Hepatocyte (in vitro differentiated cells): ENCODE measurements around the gene GCSAML.

Experiments used
- EZH2phosphoT487 ChIP-seq: fragments of 200-600 bp; sonication (generic); IDR thresholded peaks from one replicate; pipeline ENCODE4 v1.6.1; 2018; ENCODE audit warnings: antibody characterized with exemption, mild to moderate bottlenecking, low read depth, moderate library complexity; ENCODE audit not compliant: unreplicated experiment, severe bottlenecking
- TF ChIP-seq, protein P1 (sequence below): fragments of 200-600 bp; sonication (generic); IDR thresholded peaks from 2 replicates; pipeline ENCODE4 v1.5.1; 2016; ENCODE audit warnings: antibody characterized with exemption, mild to moderate bottlenecking; ENCODE audit not compliant: poor library complexity

GRCh38 chr1:247574236-247574635 lies 25.3 kb downstream of the GCSAML start:
- TF ChIP-seq, protein P1, sequence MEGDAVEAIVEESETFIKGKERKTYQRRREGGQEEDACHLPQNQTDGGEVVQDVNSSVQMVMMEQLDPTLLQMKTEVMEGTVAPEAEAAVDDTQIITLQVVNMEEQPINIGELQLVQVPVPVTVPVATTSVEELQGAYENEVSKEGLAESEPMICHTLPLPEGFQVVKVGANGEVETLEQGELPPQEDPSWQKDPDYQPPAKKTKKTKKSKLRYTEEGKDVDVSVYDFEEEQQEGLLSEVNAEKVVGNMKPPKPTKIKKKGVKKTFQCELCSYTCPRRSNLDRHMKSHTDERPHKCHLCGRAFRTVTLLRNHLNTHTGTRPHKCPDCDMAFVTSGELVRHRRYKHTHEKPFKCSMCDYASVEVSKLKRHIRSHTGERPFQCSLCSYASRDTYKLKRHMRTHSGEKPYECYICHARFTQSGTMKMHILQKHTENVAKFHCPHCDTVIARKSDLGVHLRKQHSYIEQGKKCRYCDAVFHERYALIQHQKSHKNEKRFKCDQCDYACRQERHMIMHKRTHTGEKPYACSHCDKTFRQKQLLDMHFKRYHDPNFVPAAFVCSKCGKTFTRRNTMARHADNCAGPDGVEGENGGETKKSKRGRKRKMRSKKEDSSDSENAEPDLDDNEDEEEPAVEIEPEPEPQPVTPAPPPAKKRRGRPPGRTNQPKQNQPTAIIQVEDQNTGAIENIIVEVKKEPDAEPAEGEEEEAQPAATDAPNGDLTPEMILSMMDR = no peak
- no peak for TF ChIP-seq EZH2phosphoT487
